Right lobe of liver (tissue), 6 donors: Measurements from ENCODE around the gene LIG3. TPM values are rescaled to one million over a fixed set of nuclear protein-coding genes. Genes with fewer than 3 reads are reported as not detected.

Experiments used
- ATAC-seq, 4 donors: fragments of 200-7000 bp; cut with Tn5 transposase; one replicate each; pipeline ENCODE4 v1.9.1; 2020; ENCODE audit warnings: mild to moderate bottlenecking in 4 of 4, moderate library complexity in 4 of 4
- DNase-seq, 3 donors: peaks; one replicate each; pipeline ENCODE4 v3.0.0-alpha.2; 2020
- H3K27ac ChIP-seq, 3 donors: fragments of 200-600 bp; one replicate each; pipeline ENCODE4 v1.8.0; 2022
- H3K27me3 ChIP-seq, 2 donors: fragments of 200-600 bp; one replicate each; pipeline ENCODE4 v1.8.0; 2022
- H3K36me3 ChIP-seq, 4 donors: fragments of 200-600 bp; sonication (generic) in 1 of 4; one replicate each; pipeline versions ENCODE4 v1.5.1 to v1.8.0; 2017 to 2022; ENCODE audit warnings: control low read depth in 1 of 4
- H3K4me1 ChIP-seq, 4 donors: fragments of 200-600 bp; sonication (generic) in 1 of 4; one replicate each; pipeline versions ENCODE4 v1.5.1 to v1.8.0; 2017 to 2022; ENCODE audit warnings: control low read depth in 1 of 4
- H3K4me3 ChIP-seq, 3 donors: fragments of 200-600 bp; one replicate each; pipeline ENCODE4 v1.8.0; 2022
- H3K9me3 ChIP-seq, 4 donors: fragments of 200-600 bp; sonication (generic) in 1 of 4; one replicate each; pipeline versions ENCODE4 v1.5.1 to v1.8.0; 2017 to 2022; ENCODE audit warnings: control low read depth in 1 of 4
- CTCF ChIP-seq, 4 donors: fragments of 200-600 bp in 3 of 4; fragments of 450-650 bp in 1 of 4; IDR thresholded peaks; one replicate each; pipeline versions ENCODE4 v1.5.1 to v1.8.0; 2016 to 2022; ENCODE audit warnings: antibody characterized with exemption in 4 of 4, mild to moderate bottlenecking in 2 of 4
- POLR2A ChIP-seq: fragments of 450-650 bp; IDR thresholded peaks from one replicate; pipeline ENCODE4 v1.6.1; 2017; ENCODE audit warnings: antibody characterized with exemption, mild to moderate bottlenecking
- WGBS: methylation state at CpG from one replicate; pipeline ENCODE4 v1.1.6; 2018; ENCODE audit warnings: low coverage, low lambda C conversion rate; ENCODE audit not compliant: insufficient coverage; ENCODE audit errors: missing lambda C conversion rate; 5-methylcytosine and 5-hydroxymethylcytosine counted together
- intact Hi-C, 2 donors: fragments of 100-400 bp; cut with DNase I; formaldehyde crosslinking; loops; one replicate each; pipeline versions ENCODE4 v1.11.2 to v1.14.1; 2022
- total RNA-seq, 6 experiments: library from RNA; depleted of rRNA in 2 of 6; stranded (reverse); fragments of >200 nt in 2 of 6; fragmentation: NEBNext Ultra II Directional in 3 of 6; extraction: Animal tissue kit (Norgen Biotek cat#: 25700) in 3 of 6; gene quantifications; one replicate each; pipeline versions ENCODE4 v1.1.0 to v1.2.4, GENCODE V29; 2016 to 2023
- donor health status: DM: no; HTN: yes; CAD: no.
- donor health status: DM: no; HTN: no; CAD: no.
- donor health status: DM: no; HTN: no; CAD: no.
- donor health status: DM: no; HTN: yes; CAD: no.
- donor health status: DM: no; HTN: yes; CAD: no.

The LIG3 gene
- total RNA-seq, 6 experiments from 2014 or later, result 10.6 to 17.0 (median 12.2) TPM

- intact Hi-C loops, result no loop called here
- WGBS, result 28% methylated on average over 8 of the region's 8 CpGs
Observed at GRCh38 chr17:34981538-34982241, 1.4 kb downstream of the LIG3 start.

GRCh38 chr17:34987232-34987631, 6.9 kb downstream of the LIG3 start:
- peaks cover 0 to 38% (median 6%) of the 10 kb centered on the region in 4 donors for H3K36me3 ChIP-seq
- no peak overlapping the region for H3K27ac ChIP-seq
- no peaks in the 10 kb centered on the region for H3K27me3 ChIP-seq
- WGBS, result 85% methylated on average over 2 of the region's 2 CpGs
- no peaks in the 10 kb centered on the region for H3K4me1 ChIP-seq
- TF ChIP-seq CTCF (IDR thresholded peaks at IDR 0.05), result no peak
- no peak for TF ChIP-seq POLR2A
- no peaks in the 10 kb centered on the region for H3K9me3 ChIP-seq
- intact Hi-C loops, result no loop called here
- DNase-seq (no peak), ATAC-seq (no peak)
- no peak overlapping the region for H3K4me3 ChIP-seq

More at GRCh38 chr17:34981538-34982241, 1.4 kb downstream of the LIG3 start:
- peaks cover 0 to 8% (median 0%) of the 10 kb centered on the region in 4 donors for H3K36me3 ChIP-seq
- no peaks in the 10 kb centered on the region for H3K9me3 ChIP-seq
- DNase-seq (no peak), ATAC-seq (no peak)
- peak overlapping the region; percentile 93 to 99 (median 96) for H3K4me3 ChIP-seq
- TF ChIP-seq CTCF (IDR thresholded peaks at IDR 0.05) (no peak), POLR2A (no peak)
- H3K27ac ChIP-seq, result peak overlapping the region; percentile 96 to 97 (median 96)
- peaks cover 0 to 15% (median 0%) of the 10 kb centered on the region in 4 donors for H3K4me1 ChIP-seq
- no peaks in the 10 kb centered on the region for H3K27me3 ChIP-seq

GRCh38 chr17:34988644-34989043, 8.3 kb downstream of the LIG3 start:
- Histone ChIP-seq H3K9me3 (no peaks in the 10 kb centered on the region), H3K4me1 (no peaks in the 10 kb centered on the region), H3K36me3 (peaks cover 0 to 49% (median 11%) of the 10 kb centered on the region in 4 donors), H3K27me3 (no peaks in the 10 kb centered on the region), H3K27ac (no peak overlapping the region), H3K4me3 (no peak overlapping the region)
- ATAC-seq, result no peak
- no peak for TF ChIP-seq CTCF (IDR thresholded peaks at IDR 0.05)
- TF ChIP-seq POLR2A, result no peak
- DNase-seq, result no peak
- intact Hi-C loops, result no loop called here
- 63% methylated on average over 1 of the region's 2 CpGs for WGBS

- DNase-seq (no peak), ATAC-seq (peak in 1 of 4 donors; percentile 26)
- Histone ChIP-seq H3K4me3 (no peak overlapping the region), H3K27me3 (no peaks in the 10 kb centered on the region), H3K36me3 (peaks cover 0 to 58% (median 11%) of the 10 kb centered on the region in 4 donors), H3K9me3 (no peaks in the 10 kb centered on the region), H3K4me1 (no peaks in the 10 kb centered on the region), H3K27ac (no peak overlapping the region)
- intact Hi-C loops, result no loop called here
- no peak for TF ChIP-seq POLR2A
- WGBS, result 65% methylated on average over 7 of the region's 10 CpGs
Observed at GRCh38 chr17:34989473-34989872, 9.2 kb downstream of the LIG3 start.

GRCh38 chr17:34990921-34991365, 10.6 kb downstream of the LIG3 start:
- no peak for TF ChIP-seq CTCF (IDR thresholded peaks at IDR 0.05)
- no peak for TF ChIP-seq POLR2A
- Histone ChIP-seq H3K27me3 (no peaks in the 10 kb centered on the region), H3K9me3 (no peaks in the 10 kb centered on the region), H3K27ac (no peak overlapping the region), H3K36me3 (peaks cover 0 to 61% (median 14%) of the 10 kb centered on the region in 4 donors), H3K4me3 (no peak overlapping the region), H3K4me1 (no peaks in the 10 kb centered on the region)
- no peak for DNase-seq
- 75% methylated on average over 6 of the region's 6 CpGs for WGBS
- intact Hi-C loops, result loop anchor here (10.0 kb wide), 2 partner anchors 104 to 124 kb away; partner anchors contain the start of gene RAD51D (in 1 of the 2)
- no peak for ATAC-seq
